Activated CD4-positive, alpha-beta T cell treated with anti-CD3 and anti-CD28 coated beads, Interleukin-10, Interleukin-2, amounts not matched to agents 100 ng/mL and 50 ng/mL, durations not matched to agents 16 hours and 8 hours (primary cell): ENCODE results near the gene CREBRF.
"Not testable (repeated sequence)": the region's sequence is repeated elsewhere in the genome, so short reads cannot be mapped to it uniquely, and the experiment has no call there.

Source experiments
- DNase-seq: peaks from one replicate; pipeline ENCODE4 v3.0.0-alpha.2; 2020

The CREBRF gene

GRCh38 chr5:173039188-173039587 is 17.0 kb upstream of the CREBRF start:
- no peak for DNase-seq

- no peak for DNase-seq
Observed at GRCh38 chr5:173039964-173040363, 16.2 kb upstream of the CREBRF start.

GRCh38 chr5:173041881-173042762 is 14.0 kb upstream of the CREBRF start:
- DNase-seq: no peak

DNA sequence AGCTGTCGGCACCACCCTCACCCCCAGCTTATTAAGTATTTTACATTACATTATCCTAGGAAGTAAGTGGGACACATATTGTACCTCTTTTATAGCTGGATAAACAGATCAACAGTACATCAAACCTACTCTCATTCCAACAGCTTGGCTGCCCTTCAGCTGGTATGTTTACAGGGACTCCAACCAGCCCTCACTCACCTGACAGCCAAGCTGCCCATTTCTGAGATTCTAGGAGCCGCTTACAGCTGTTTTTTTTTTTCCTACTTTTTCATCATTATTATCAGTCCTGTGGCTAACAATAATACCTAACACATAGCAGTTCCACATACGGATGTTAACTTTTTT is 13.4 kb upstream of the CREBRF start:
- DNase-seq: no peak

DNA sequence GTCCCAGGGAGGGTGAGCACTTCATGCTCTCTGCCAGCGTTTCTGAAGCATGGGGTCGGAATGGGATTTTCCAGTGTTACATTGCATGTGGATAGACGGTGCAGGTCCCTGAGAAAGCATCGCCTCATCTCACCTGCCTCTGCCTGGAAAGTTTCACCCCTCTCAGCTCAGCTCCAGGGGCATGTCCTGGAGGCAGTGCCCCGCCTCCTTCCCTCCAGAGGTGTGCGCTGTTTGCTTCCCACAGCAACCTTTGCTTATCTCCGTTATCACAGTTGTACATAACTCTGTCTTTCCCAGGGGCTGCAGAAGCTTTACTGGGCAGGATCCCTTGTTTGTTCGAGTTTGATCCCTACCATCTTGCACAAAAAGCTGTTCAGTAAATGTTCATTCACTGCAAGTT is 10.7 kb upstream of the CREBRF start:
- no peak for DNase-seq

DNA sequence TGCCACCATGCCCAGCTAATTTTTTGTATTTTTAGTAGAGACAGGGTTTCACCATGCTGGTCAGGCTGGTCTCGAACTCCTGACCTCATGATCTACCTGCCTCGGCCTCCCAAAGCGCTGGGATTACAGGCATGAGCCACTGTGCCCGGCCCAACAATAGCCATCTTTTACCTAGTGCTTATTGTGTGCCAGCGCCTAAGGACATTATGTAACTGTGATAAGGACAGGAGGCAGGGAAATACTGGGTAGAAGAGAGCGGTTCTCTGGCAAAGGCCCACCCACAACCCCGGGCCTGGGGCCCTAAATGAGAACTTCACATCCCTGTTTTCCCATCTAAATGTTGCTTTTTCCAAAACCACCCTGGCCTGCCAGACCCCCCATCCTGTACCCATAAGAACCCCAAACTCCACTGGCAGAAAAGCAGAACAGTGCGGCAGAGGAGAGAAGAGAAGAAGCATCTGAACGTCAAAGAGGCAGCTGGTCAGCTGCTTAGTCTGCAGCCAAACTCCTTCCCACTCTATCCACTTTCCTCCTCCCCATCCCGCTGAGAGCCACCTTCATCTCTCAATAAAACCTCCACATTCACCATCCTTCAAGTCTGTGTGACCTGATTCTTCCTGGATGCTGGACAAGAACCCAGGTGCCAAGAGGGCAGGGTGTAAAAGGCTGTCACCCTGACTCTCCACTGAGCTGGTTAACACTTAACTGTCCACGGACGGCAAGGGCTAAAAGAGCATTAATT is 8.9 kb upstream of the CREBRF start:
- not testable (repeated sequence) for DNase-seq

DNA sequence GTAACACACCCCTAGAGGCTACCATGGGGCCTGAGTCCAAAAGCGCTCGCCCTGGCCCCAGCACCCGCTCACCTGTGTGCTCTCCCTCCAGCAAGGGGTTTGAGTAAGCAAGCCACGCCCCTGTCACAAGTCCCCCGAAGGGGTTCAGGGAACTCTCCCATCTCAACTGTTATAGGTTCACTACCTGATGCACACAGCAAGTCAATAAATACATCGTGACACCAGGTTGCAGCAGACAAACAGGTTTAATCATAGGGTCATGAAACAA is 8.4 kb upstream of the CREBRF start:
- DNase-seq: no peak

DNA sequence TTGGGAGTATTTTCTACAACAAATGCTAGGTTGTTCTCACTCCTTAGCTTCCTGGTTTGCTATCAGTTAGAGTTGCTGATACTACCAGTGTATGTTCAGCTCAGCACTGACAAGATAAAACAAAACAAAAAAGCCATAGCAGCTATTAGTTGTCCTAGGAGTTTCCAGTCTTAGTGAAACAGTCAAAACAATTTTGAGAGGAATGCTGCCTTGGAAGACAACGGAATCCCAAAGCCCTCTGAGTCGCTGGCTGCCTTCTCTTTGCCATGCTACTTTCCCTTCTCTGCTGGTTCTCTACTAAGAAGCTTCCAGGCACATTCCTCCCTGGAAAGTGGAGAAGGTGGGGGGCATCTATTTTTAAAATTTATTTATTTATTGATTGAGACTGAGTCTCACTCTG is 5.4 kb upstream of the CREBRF start:
- no peak for DNase-seq

DNA sequence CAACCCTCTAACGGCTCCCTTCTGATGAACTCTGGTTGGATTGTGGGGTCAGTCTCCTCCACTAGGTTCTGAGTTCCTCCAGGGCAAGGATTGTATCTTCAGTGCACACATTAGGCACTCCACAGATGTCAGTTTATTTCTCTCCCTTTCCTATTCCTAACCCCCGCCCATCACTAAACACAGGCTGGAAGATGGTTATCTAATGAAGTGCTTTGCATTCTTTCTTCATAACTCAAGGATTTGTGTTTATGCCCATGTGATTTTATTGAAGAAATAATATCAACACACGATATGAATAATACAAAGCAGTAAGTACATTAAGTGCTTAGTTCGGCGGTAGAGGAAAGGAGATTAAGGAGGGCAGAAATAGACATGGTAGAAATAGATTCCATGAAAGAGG is 4.4 kb upstream of the CREBRF start:
- DNase-seq: no peak

DNA sequence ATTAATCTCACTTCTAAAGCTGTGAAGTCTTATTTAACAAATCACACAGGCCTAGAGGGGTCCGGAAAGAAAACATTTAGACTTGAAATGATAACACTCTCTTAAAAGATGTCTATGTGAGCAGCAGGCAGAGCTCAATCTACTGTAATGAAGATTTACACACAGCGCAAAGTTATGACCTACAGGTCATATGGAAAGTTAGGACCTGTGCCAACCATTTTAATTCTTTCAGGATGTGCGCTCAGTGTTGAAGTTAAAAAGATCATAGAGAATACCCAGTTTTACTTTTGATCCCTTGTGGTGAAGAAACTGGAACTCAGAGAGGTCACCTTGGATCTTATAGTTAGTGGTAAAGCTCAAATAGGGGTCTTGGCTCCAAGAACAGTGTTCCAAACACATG is 3.1 kb upstream of the CREBRF start:
- DNase-seq: no peak

DNA sequence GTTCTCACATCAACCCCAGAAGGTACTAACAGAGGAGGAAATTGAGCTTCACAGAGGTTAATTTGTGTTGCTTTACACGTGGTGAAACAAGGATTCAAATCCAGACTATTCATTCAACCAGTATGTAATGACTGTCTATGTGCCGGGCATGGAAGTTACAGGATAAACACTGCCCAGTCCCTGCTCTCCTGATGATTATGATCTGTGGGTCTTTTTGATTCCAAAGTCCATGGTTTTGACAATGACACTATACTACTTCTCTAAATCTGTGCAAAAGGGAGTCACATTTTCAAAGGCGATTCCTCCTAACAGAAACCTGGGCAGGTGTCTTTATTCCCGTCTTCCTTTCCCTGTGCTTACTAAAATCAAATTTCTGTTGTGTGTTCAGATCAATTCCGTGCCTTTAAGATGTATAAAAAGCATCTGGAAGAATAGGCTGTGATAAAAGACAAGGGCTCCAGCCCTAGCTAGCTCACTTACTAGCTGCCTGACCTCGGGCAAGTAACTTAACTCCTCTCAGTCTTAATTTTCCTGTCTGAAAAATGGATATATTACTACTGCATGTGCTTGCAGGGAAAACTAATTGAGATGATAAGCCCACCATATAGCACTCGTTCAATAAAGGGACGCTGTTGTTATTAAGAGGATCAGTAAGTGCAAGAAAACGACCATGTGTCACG is 970 bp upstream of the CREBRF start:
- DNase-seq: no peak

DNA sequence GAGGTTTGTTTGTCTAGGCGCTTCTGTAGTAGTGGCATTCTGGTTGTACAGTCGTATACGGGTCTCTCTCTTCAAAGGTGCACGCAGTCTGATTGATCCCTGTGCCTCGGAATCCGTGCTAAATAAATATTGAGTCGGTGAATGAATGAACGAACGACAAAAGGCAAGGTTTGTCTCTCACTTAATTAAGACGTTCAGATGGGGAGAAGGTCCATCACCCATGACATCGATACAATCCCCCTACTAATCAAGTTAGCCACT is 500 bp upstream of the CREBRF start:
- DNase-seq: no peak

- DNase-seq: no peak
Observed at GRCh38 chr5:173056783-173057061, 570 bp downstream of the CREBRF start.

DNA sequence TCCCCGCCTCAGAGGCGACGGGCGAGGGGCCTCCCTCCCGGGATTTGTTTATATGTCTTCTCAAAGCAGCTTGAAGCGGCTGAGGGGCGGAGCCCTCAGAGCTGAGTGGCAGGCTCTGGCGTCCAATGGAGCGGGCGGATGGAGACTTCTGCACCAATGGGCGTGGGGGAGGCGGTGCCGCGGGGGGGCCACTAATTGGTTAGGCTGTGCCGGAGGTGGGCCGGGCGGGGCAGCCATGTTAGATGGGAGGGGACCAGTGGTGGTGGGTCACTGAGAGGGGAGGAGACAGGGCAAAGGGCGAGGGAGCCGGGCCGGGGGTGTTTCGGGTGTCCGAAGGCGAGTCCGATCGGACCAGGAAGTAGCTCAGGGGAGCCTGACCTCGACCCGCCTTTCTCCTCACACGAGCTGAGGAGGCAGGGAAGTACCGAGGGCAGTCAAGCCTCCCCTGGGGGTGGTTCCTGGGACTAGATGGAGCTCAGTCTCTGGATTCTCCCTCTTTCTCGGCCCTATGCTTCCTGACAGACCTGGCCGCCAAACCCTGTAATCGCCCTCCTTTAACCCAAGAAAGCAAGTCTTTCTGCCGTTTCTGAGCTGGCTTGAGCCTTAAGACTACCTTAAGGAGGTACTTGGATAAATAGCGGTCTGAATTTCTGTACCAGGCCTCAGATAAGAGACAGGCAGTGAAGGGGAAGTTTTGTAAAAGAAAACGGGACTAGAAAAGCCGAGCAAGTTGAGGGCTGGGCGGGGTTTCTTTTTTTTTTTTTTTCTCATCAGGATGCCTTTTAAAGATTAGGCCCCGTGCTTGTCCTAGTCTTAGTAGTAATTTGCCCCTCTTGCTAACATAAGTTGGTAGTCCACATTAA is 1.1 kb downstream of the CREBRF start:
- DNase-seq: peak; percentile 98

- DNase-seq: no peak
Observed at GRCh38 chr5:173062141-173062540, 6.0 kb downstream of the CREBRF start.

DNA sequence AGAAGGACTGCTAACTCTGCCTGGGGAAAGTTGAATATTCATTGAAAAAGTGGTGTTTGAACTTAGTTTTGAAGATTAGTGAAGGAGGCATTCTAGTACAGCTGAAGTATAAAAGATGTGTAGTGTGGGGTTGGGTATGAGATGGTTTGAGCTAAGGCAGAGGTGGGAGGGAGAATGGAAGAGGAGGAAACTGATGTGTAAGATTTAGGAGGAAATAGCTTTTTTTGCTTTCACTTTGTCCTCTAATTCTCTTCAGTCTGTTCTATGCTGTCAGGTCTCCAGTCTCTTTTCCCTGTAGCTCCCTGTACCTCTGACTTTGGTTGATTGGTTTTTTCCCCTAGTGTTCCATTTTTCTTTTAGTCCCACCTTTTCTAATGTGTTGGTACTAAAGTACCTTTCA is 9.0 kb downstream of the CREBRF start:
- peak; percentile 9 for DNase-seq

- DNase-seq: no peak
Observed at GRCh38 chr5:173069671-173070070, 13.5 kb downstream of the CREBRF start.

DNA sequence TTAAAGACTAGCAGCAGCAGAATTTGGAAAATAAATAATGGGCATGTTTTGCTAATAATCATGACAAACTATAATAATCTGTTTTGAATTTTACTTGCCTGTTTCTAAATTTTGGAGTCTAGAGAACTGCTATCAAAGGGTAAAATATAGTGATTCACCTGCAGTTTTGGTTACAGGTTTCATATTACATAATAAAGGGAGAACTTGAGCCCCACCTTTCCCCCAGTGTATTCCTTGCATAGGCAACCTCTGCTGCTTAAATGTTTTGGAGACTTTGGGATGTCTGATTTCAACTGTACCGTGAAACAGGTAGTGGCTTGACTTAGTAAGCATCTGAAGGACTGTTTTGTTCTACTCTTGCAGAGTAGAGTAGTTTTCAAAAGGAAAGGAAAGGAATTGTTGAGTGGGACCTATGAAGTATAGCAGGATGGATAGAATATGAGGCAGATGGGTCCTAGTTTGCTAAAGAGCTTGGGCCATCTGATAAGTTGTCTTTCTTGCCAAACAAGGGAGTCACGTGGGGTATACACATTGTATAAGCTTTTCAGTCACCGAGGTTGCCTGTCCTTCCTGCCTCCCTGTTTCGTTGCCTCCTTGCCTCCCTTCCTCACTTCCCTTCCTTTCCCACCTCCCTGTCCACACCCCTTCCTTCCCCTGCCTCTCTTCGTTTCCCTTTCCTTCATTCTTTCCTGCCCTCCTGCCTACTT is 19.1 kb downstream of the CREBRF start:
- DNase-seq: no peak

- no peak for DNase-seq
Observed at GRCh38 chr5:173075970-173076369, 19.8 kb downstream of the CREBRF start.

GRCh38 chr5:173076471-173076870 is 20.3 kb downstream of the CREBRF start:
- DNase-seq: not testable (repeated sequence)

GRCh38 chr5:173078878-173079277 is 22.7 kb downstream of the CREBRF start:
- no peak for DNase-seq

- no peak for DNase-seq
Observed at GRCh38 chr5:173089581-173089980, 33.4 kb downstream of the CREBRF start.

DNA sequence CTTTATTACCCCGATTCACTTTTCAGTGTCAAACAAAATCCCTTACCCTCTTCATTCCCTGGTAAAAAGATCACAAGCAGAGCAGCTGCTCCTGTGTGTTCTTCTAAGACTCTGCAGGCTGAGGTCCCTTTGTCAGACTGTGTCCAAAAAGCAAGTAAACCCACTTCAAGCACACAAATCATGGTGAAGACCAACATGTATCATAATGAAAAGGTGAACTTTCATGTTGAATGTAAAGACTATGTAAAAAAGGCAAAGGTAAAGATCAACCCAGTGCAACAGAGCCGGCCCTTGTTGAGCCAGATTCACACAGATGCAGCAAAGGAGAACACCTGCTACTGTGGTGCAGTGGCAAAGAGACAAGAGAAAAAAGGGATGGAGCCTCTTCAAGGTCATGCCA is 34.5 kb downstream of the CREBRF start:
- DNase-seq: peak; percentile 23
